ENCODE data around the gene NRG3. TPM values are rescaled to one million over a fixed set of nuclear protein-coding genes. Genes with fewer than 3 reads are reported as not detected.

Gene NRG3
- total RNA-seq, 2 donors from 2014 or later: 1.7 to 2.3 TPM

GRCh38 chr10:82084904-82085303 is 209.9 kb downstream of the NRG3 start:
- no peak overlapping the region for H3K27ac ChIP-seq (ENCODE audit: low read depth, low read length)
- no peaks in the 10 kb centered on the region for H3K4me1 Mint-ChIP-seq
- no peaks in the 10 kb centered on the region for H3K36me3 ChIP-seq (ENCODE audit: control insufficient read depth, insufficient read depth, low read length)
- H3K36me3 Mint-ChIP-seq (ENCODE audit: low read depth): no peaks in the 10 kb centered on the region
- H3K27ac Mint-ChIP-seq: no peak overlapping the region
- no peaks in the 10 kb centered on the region for H3K4me1 ChIP-seq (ENCODE audit: control insufficient read depth, insufficient read depth, low read length)
- no peak overlapping the region for H3K4me3 ChIP-seq (ENCODE audit: low read length)
- H3K27me3 ChIP-seq (ENCODE audit: control insufficient read depth, insufficient read depth, low read length, poor library complexity, severe bottlenecking): no peaks in the 10 kb centered on the region
- no peaks in the 10 kb centered on the region for H3K9me3 ChIP-seq (ENCODE audit: control insufficient read depth, low read length)
- H3K9ac ChIP-seq (ENCODE audit: extremely low read depth, low read length, poor library complexity, severe bottlenecking): no peak overlapping the region
- H3K27me3 Mint-ChIP-seq (ENCODE audit: insufficient read depth): no peaks in the 10 kb centered on the region
- H3K9me3 Mint-ChIP-seq: no peaks in the 10 kb centered on the region
- peak; percentile 78 for TF ChIP-seq CTCF (conservative IDR thresholded peaks at IDR 0.05)
- 75 to 80% methylated on average over 5 to 7 of the region's 7 CpGs for WGBS, 2 experiments (ENCODE audit: insufficient coverage in 1 of 2, insufficient read length in 1 of 2)
- no peak overlapping the region for H3K4me3 Mint-ChIP-seq
- DNase-seq: peak; percentile 49

GRCh38 chr10:82089327-82089726 is 214.3 kb downstream of the NRG3 start:
- WGBS, 2 experiments (ENCODE audit: insufficient coverage in 1 of 2, insufficient read length in 1 of 2): 31% methylated on average over 2 of the region's 2 CpGs
- peak; percentile 65 for DNase-seq
- H3K27me3 ChIP-seq (ENCODE audit: control insufficient read depth, insufficient read depth, low read length, poor library complexity, severe bottlenecking): no peaks in the 10 kb centered on the region
- no peak overlapping the region for H3K4me3 Mint-ChIP-seq
- no peak overlapping the region for H3K9ac ChIP-seq (ENCODE audit: extremely low read depth, low read length, poor library complexity, severe bottlenecking)
- no peaks in the 10 kb centered on the region for H3K27me3 Mint-ChIP-seq (ENCODE audit: insufficient read depth)
- H3K36me3 Mint-ChIP-seq (ENCODE audit: low read depth): no peaks in the 10 kb centered on the region
- H3K4me3 ChIP-seq (ENCODE audit: low read length): no peak overlapping the region
- no peaks in the 10 kb centered on the region for H3K9me3 Mint-ChIP-seq
- H3K9me3 ChIP-seq (ENCODE audit: control insufficient read depth, low read length): no peaks in the 10 kb centered on the region
- H3K27ac ChIP-seq (ENCODE audit: low read depth, low read length): peak overlapping the region; percentile 62
- H3K4me1 ChIP-seq (ENCODE audit: control insufficient read depth, insufficient read depth, low read length): no peaks in the 10 kb centered on the region
- no peaks in the 10 kb centered on the region for H3K4me1 Mint-ChIP-seq
- H3K27ac Mint-ChIP-seq: no peak overlapping the region
- no peaks in the 10 kb centered on the region for H3K36me3 ChIP-seq (ENCODE audit: control insufficient read depth, insufficient read depth, low read length)
- peak; percentile 37 for TF ChIP-seq CTCF (conservative IDR thresholded peaks at IDR 0.05)

- no peak for DNase-seq
- H3K27me3 Mint-ChIP-seq (ENCODE audit: insufficient read depth): no peaks in the 10 kb centered on the region
- Histone ChIP-seq H3K9me3 (ENCODE audit: control insufficient read depth, low read length) (no peaks in the 10 kb centered on the region), H3K27me3 (ENCODE audit: control insufficient read depth, insufficient read depth, low read length, poor library complexity, severe bottlenecking) (no peaks in the 10 kb centered on the region), H3K4me1 (ENCODE audit: control insufficient read depth, insufficient read depth, low read length) (no peaks in the 10 kb centered on the region), H3K36me3 (ENCODE audit: control insufficient read depth, insufficient read depth, low read length) (no peaks in the 10 kb centered on the region), H3K4me3 (ENCODE audit: low read length) (no peak overlapping the region), H3K9ac (ENCODE audit: extremely low read depth, low read length, poor library complexity, severe bottlenecking) (no peak overlapping the region), H3K27ac (ENCODE audit: low read depth, low read length) (no peak overlapping the region)
- H3K27ac Mint-ChIP-seq: no peak overlapping the region
- H3K4me3 Mint-ChIP-seq: no peak overlapping the region
- no peak for TF ChIP-seq CTCF (conservative IDR thresholded peaks at IDR 0.05)
- H3K36me3 Mint-ChIP-seq (ENCODE audit: low read depth): no peaks in the 10 kb centered on the region
- H3K9me3 Mint-ChIP-seq: no peaks in the 10 kb centered on the region
- no peaks in the 10 kb centered on the region for H3K4me1 Mint-ChIP-seq
- 96 to 100% methylated on average over 2 to 4 of the region's 4 CpGs for WGBS, 2 experiments (ENCODE audit: insufficient coverage in 1 of 2, insufficient read length in 1 of 2)
Observed at GRCh38 chr10:82091413-82091812, 216.4 kb downstream of the NRG3 start.

Measured in endodermal cell (in vitro differentiated cells).